ENCODE measurements around the gene REEP6.

Gene REEP6

GRCh38 chr19:1491114-1491848 lies at the start of gene REEP6:
TSS of gene REEP6 (plus strand) at chr19:1491181. CDS start at chr19:1491270, 89 bp downstream.
- no peak for DNase-seq

DNA sequence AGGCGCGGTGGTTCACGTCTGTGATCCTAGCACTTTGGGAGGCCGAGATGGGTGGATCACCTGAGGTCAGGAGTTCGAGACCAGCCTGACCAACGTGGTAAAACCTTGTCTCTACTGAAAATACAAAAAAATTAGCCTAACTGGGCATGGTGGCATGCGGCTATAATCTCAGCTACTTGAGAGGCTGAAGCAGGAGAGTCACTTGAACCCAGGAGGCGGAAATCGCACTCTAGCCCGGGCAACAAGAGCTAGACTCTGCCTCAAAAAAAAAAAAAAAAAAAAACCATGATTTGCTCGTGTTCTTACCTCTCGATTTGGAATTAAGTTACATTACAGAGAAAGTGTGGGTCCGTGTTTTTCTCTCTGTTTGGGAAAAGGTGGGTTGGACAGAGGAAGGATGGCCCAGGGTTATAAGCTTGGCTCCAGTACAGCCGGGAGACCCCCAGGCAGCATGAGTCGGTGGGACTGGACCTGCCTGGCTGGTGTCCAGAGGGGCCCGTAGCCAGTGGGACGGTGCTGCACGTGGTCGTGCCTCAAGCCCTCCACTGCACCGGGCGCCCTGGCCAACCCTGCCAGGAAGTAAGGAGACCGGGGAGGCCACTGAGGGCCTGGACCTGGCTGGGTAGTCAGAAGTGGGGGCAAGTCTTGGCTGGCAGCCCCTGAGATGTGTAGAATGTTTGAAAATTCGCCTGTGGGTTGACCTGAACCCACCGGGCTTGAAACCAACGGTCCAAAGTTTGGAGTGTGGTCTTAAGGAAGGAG lies 49.1 kb upstream of the REEP6 start:
- no peak for DNase-seq

- peak; percentile 41 to 71 (median 45) for DNase-seq
Observed at GRCh38 chr19:1445185-1445931, 45.6 kb upstream of the REEP6 start.

GRCh38 chr19:1445932-1446712 lies 44.9 kb upstream of the REEP6 start:
- no peak for DNase-seq

DNA sequence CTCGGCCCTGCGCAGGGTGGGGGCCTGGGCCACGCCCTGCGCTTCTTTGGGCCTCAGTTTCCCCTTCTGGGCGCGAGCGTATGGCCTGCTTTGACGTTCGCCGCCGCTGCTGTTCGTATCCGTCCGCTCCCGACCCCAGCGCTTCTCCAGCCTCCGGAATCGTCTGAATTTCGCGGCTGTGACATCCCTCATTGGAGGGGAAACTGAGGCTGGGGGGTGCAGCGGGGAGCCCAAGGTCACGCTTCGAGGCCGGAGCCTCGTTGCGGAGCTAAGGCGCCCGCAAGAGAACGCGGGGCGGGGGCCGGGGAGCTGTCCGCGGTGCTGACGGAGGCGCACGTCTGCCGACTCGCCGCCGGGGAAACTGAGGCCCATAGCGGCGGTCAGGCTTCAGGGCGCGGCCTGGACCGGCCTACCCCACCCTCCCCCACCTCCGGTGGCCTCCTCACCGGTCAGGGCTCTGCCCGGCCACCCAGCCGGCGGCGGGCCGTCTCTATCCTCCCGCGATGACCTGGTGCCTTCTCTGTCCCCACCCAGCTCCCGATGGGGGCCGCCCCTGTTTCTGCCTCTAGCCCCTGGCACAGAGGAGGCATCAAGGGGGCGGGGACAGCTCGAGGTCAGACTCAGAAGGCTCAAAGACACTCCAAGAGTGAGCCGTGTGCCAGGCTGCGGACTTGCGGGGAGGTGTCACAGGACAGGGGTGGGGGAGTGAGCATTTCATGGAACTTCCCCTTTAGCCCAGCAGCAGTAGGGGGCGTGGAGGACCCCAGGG lies 44.1 kb upstream of the REEP6 start:
- DNase-seq: peak in 1 of 4 experiments; percentile 34

DNA sequence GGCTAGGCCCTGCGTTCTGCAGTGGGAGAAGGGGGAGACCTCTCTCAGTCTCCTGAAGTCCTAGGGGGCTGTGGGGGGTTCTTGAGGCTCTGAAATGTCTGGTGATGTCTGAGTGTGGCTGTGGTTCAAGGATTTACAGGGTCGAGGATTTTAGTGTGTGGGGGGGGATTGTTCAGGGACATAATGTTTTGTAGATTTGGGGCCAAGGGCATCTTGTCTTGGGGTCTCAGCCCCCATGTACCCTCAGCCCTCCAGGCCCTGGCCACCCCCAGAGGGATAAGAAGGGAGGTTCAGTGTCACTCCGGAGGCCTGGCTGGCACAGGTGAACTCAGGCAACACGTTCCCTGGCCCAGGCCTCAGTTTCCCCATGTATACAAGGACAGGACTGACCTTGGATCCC lies 43.5 kb upstream of the REEP6 start:
- DNase-seq: no peak

- DNase-seq: no peak
Observed at GRCh38 chr19:1447944-1448343, 43.0 kb upstream of the REEP6 start.

- DNase-seq: no peak
Observed at GRCh38 chr19:1449467-1450442, 41.2 kb upstream of the REEP6 start, which contains the start of gene APC2. TSS of gene APC2 (plus strand) at chr19:1450121. CDS start at chr19:1453002, 2,881 bp downstream.

GRCh38 chr19:1450735-1451731 lies 39.9 kb upstream of the REEP6 start:
- DNase-seq: no peak

DNA sequence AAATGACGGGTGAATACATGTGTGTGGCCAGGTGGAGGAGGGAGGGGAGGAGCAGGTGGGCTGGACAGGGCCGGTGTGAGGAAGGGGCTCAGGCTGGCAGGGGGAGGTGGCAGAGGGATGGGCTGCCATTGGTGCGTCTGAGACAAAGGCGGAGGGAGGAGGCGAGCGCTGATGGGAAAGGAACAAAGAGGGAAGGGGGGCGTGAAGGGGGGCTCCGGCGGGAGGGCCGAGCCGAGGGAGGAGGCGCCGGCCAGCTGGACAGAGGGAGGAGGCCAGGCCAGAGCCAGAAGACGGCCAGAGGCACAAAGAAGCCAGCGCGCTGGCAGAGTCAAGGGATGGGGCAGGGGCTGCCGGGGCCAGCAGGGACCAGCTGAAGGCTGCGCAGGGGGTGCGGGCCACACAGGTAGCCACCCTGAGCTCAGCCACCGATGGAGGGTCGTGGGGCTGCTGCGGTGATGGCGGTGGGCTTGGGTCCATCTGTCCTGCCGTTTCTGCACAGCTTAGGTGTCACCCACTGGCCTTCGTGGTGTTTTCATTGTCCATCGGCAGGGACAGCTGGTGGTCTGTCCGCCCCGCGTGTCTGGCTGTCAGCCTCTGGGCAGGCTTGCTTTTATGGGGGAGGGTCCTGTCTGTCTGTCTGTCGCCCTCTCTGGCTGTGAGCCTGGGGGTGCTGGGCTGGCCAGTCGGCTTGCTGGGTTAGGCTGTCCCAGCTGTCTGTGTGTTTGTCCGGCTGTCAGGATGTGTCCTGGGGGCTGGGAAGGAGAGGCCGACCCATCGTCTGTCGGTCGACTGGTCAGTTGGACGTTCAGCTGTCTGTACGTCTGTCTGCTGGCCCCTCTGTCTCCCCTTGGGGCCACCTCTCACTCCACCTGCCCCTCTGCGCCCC lies 38.8 kb upstream of the REEP6 start:
- no peak for DNase-seq

DNA sequence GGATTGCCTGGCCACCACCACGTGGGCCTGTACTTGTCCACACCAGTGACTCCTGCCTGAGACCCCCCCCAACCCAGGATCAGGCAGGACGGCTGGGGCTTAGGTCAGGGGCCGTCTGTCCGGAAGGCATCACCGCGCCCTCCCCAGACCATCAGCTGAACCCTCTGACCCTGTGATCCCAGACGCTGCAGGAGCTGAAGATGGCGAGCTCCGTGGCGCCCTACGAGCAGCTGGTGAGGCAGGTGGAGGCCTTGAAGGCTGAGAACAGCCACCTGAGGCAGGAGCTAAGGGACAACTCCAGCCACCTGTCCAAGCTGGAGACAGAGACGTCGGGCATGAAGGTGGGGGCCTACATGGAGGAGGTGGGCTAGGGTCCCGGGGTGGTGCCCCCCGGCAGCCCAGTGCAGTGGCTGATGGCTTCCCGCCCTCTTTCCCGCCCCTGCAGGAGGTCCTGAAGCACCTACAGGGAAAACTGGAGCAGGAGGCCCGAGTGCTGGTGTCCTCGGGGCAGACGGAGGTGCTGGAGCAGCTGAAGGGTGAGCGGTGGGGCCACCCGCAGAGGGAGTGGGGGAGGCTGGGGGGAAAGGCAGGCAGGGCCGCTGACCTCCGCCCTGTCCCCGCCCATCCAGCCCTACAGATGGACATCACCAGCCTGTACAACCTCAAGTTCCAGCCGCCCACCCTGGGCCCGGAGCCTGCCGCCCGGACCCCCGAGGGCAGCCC lies 38.0 kb upstream of the REEP6 start:
- no peak for DNase-seq

DNA sequence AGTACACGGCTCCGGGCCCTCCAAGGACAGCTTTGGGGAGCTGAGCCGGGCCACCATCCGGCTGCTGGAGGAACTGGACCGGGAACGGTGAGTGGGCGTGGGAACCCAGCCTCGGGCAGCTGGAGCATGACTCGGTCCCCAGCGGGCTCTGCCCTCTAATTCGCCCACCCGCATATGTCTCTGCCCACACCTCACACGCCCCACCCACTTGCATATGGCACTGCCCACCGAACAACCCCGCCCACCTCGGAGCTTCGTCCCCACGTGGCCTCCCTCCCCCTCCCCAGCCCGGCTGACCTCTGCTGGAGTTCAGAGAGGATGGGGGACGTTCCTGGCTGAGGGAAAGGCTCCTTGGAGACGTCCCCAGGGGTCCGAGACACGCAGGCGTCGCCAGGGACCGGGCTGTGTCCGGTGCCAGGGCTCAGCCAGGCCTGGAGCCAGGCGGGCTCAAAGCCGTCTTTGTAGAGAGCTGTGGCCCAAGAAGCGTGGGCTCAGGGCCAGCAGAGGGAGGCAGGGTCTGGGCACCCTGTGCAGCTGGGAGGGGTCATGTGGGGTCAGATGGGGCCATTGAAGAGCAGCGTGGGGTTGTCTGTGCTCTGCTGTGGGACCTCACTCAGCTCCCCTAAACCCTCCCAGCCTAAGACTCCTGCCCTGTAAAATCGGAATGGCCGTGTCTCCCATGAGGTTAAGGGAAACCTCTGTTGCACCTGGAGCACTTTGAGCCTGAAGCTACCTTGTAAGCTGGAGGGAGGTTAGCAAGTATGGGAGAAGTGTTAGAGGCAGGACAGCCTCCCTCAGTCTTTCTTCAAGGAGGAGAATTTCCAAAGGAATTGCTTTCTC lies 37.2 kb upstream of the REEP6 start:
- no peak for DNase-seq

DNA sequence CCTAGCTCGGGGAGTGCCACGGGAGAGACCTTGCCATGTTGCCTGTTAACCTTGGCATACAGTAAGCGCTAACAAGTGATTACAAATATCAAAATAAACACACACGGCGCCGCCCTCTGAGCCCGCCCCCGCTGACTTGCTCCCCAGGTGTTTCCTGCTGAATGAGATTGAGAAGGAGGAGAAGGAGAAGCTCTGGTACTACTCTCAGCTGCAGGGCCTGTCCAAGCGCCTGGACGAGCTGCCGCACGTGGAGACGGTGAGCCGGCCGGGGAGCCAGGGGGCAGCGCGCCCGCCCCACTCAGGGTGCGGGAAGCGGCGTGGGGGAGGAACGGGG lies 36.0 kb upstream of the REEP6 start:
- no peak for DNase-seq

GRCh38 chr19:1455336-1456120 lies 35.5 kb upstream of the REEP6 start:
- peak in 1 of 4 experiments; percentile 39 for DNase-seq

GRCh38 chr19:1456121-1456900 lies 34.7 kb upstream of the REEP6 start:
- no peak for DNase-seq

Data from activated naive CD4-positive, alpha-beta T cell (primary cell).